Measurements from ENCODE around the gene STX5. TPM values are rescaled to one million over a fixed set of nuclear protein-coding genes. Genes with fewer than 3 reads are reported as not detected.

Gene STX5
- total and polyA plus RNA-seq, 9 of the 15 experiments (the other 6 are each of a cell fraction or from before 2014, with no cell fraction given): 2.8 to 28.6 (median 23.7) TPM

DNA sequence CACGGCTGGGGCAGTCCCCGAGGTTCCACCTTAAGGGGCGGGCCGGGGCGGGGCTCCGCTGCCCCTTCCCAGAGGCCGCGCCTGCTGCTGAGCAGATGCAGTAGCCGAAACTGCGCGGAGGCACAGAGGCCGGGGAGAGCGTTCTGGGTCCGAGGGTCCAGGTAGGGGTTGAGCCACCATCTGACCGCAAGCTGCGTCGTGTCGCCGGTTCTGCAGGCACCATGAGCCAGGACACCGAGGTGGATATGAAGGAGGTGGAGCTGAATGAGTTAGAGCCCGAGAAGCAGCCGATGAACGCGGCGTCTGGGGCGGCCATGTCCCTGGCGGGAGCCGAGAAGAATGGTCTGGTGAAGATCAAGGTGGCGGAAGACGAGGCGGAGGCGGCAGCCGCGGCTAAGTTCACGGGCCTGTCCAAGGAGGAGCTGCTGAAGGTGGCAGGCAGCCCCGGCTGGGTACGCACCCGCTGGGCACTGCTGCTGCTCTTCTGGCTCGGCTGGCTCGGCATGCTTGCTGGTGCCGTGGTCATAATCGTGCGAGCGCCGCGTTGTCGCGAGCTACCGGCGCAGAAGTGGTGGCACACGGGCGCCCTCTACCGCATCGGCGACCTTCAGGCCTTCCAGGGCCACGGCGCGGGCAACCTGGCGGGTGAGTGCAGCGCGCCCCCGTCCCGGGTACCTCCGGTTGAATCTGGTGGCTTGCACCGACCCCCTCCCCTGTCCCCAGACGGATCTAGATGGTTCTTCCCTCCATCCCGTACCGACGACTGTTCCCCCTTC lies 49.1 kb upstream of the STX5 start, which contains the start of gene SLC3A2 (continued):
- peak; percentile 97 for TF ChIP-seq FIP1L1 (IDR thresholded peaks at IDR 0.05; ENCODE audit: low read depth, low read length, poor library complexity, severe bottlenecking)
- TF ChIP-seq, protein P1, sequence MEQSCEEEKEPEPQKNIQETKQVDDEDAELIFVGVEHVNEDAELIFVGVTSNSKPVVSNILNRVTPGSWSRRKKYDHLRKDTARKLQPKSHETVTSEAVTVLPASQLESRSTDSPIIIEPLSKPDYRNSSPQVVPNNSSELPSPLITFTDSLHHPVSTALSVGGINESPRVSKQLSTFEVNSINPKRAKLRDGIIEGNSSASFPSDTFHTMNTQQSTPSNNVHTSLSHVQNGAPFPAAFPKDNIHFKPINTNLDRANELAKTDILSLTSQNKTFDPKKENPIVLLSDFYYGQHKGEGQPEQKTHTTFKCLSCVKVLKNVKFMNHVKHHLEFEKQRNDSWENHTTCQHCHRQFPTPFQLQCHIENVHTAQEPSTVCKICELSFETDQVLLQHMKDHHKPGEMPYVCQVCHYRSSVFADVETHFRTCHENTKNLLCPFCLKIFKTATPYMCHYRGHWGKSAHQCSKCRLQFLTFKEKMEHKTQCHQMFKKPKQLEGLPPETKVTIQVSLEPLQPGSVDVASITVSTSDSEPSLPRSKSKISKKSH (CRISPR knock-in tag; IDR thresholded peaks at IDR 0.05): no peak
- TF ChIP-seq NR1H2 (CRISPR knock-in tag; IDR thresholded peaks at IDR 0.05): peak; percentile 92
- no peak; the same call in 1 of the 2 replicates for TF ChIP-seq SNIP1 (IDR thresholded peaks at IDR 0.05; ENCODE audit: low read depth)
- TF ChIP-seq HMGN3 (IDR thresholded peaks at IDR 0.05; ENCODE audit: borderline replicate concordance, extremely low read depth, insufficient read length, low read depth, low read length): peak; percentile 85
- peak; percentile 22; the same call in 1 of the 2 replicates for TF ChIP-seq NCOR1 (IDR thresholded peaks at IDR 0.05)
- peak; percentile 84; the same call in 1 of the 2 replicates for TF ChIP-seq SRSF1 (IDR thresholded peaks at IDR 0.05; ENCODE audit: low read depth, low read length)
- TF ChIP-seq ZNF133 (CRISPR knock-in tag; IDR thresholded peaks at IDR 0.05): no peak
- no peak for TF ChIP-seq ZNF445 (CRISPR knock-in tag; IDR thresholded peaks at IDR 0.05; ENCODE audit: low read depth)
- peak; percentile 49; the same call in 1 of the 2 replicates for TF ChIP-seq PHTF2 (CRISPR knock-in tag; IDR thresholded peaks at IDR 0.05)
- no peak for TF ChIP-seq MECOM (CRISPR knock-in tag; IDR thresholded peaks at IDR 0.05)
- TF ChIP-seq L3MBTL2 (IDR thresholded peaks at IDR 0.05): peak; percentile 80
- no peak for TF ChIP-seq NR4A1 (CRISPR knock-in tag; IDR thresholded peaks at IDR 0.05)
- TF ChIP-seq NR4A1 (tag; IDR thresholded peaks at IDR 0.05): peak; percentile 81
- TF ChIP-seq RHOXF2B (CRISPR knock-in tag; conservative IDR thresholded peaks at IDR 0.05): no peak
- TF ChIP-seq FOXK1 (CRISPR knock-in tag; IDR thresholded peaks at IDR 0.05; ENCODE audit: borderline replicate concordance): peak; percentile 72; the same call in 1 of the 2 replicates
- no peak for TF ChIP-seq FOXJ2 (tag; IDR thresholded peaks at IDR 0.05)
- TF ChIP-seq MAFF (IDR thresholded peaks at IDR 0.05; ENCODE audit: low read length): no peak
- no peak; the same call in 1 of the 2 replicates for TF ChIP-seq TEAD4 (IDR thresholded peaks at IDR 0.05; ENCODE audit: low read length)
- no peak for TF ChIP-seq TEAD4 (CRISPR knock-in tag; IDR thresholded peaks at IDR 0.05; ENCODE audit: borderline replicate concordance)
- peak; percentile 96 for TF ChIP-seq HNRNPL (IDR thresholded peaks at IDR 0.05; ENCODE audit: low read depth, low read length)
- no peak; the same call in 1 of the 2 replicates for TF ChIP-seq ZKSCAN1 (IDR thresholded peaks at IDR 0.05; ENCODE audit: low read depth, low read length)
- peak; percentile 97 for TF ChIP-seq POLR2H (tag; IDR thresholded peaks at IDR 0.05; ENCODE audit: low read depth)
- TF ChIP-seq ZNF3 (CRISPR knock-in tag; IDR thresholded peaks at IDR 0.05): no peak
- TF ChIP-seq, protein P2, sequence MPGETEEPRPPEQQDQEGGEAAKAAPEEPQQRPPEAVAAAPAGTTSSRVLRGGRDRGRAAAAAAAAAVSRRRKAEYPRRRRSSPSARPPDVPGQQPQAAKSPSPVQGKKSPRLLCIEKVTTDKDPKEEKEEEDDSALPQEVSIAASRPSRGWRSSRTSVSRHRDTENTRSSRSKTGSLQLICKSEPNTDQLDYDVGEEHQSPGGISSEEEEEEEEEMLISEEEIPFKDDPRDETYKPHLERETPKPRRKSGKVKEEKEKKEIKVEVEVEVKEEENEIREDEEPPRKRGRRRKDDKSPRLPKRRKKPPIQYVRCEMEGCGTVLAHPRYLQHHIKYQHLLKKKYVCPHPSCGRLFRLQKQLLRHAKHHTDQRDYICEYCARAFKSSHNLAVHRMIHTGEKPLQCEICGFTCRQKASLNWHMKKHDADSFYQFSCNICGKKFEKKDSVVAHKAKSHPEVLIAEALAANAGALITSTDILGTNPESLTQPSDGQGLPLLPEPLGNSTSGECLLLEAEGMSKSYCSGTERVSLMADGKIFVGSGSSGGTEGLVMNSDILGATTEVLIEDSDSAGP (CRISPR knock-in tag; IDR thresholded peaks at IDR 0.05): peak; percentile 16; the same call in 1 of the 2 replicates
- 0 out of 2 replicates have a peak, but pooled peaks have one; percentile 32 for TF ChIP-seq E2F3 (CRISPR knock-in tag; IDR thresholded peaks at IDR 0.05)
- TF ChIP-seq ETV5 (CRISPR knock-in tag; IDR thresholded peaks at IDR 0.05; ENCODE audit: low read depth): peak; percentile 74
- TF ChIP-seq SREBF1 (IDR thresholded peaks at IDR 0.05; ENCODE audit: borderline replicate concordance, low read depth, low read length): no peak; the same call in 1 of the 2 replicates

All from K562 (cell line).